ENCODE data around the gene GLYATL1. TPM values are rescaled to one million over a fixed set of nuclear protein-coding genes. Genes with fewer than 3 reads are reported as not detected.

The GLYATL1 gene
- polyA plus RNA-seq, 3 donors: 137 to 259 (median 213) TPM

DNA sequence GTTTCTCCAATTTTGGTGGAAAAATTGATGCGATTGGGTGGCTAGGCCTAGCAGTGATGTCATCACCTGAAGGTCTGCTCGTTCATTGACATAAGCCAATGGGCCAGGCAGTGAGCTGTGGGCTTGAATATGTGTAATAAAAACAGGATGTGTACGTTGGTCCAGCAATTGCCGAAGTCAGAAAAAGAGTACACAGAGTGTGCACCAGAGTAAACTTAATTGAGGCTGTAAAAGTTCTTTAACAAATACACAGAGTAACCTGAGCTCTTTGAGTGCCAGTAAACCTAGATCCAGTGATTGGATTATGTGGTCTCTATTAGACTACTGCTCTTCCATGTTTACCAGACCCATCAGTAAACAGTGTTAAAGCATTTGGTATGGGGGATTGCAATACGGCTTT is 13.0 kb upstream of the GLYATL1 start:
- no peak for DNase-seq (ENCODE audit: low read depth in 3 of 3, low spot score in 2 of 3)

- DNase-seq (ENCODE audit: low read depth in 3 of 3, low spot score in 2 of 3): no peak
Measured at GRCh38 chr11:58926695-58927094, 12.6 kb upstream of the GLYATL1 start.

- DNase-seq (ENCODE audit: low read depth in 3 of 3, low spot score in 2 of 3): peak in 1 of 3 donors; percentile 78
Measured at GRCh38 chr11:58927393-58928106, 11.7 kb upstream of the GLYATL1 start.

- no peak for DNase-seq (ENCODE audit: low read depth in 3 of 3, low spot score in 2 of 3)
Measured at GRCh38 chr11:58928107-58928499, 11.2 kb upstream of the GLYATL1 start.

DNA sequence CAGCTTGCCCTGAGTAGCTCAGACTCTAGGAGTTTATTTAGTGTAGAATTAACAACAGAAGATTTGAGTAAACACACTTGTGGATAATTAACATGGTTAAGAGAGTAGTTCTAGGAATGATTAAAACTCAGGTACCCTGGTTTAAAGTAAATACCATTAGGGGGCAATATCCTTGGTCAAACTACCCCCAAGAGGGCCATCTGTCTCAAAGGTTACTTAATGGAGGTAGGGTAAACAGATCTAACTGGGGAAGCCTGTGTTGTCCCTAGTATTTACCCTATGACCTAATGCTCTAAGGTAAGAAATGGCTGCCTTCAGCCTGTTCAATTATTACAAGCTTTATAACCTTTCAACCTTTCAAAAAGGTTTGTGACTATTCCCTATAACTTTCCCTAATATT is 10.6 kb upstream of the GLYATL1 start:
- no peak for DNase-seq (ENCODE audit: low read depth in 3 of 3, low spot score in 2 of 3)

- no peak for DNase-seq (ENCODE audit: low read depth in 3 of 3, low spot score in 2 of 3)
Measured at GRCh38 chr11:58930926-58931325, 8.4 kb upstream of the GLYATL1 start.

- no peak for DNase-seq (ENCODE audit: low read depth in 3 of 3, low spot score in 2 of 3)
Measured at GRCh38 chr11:58933661-58934060, 5.6 kb upstream of the GLYATL1 start.

DNA sequence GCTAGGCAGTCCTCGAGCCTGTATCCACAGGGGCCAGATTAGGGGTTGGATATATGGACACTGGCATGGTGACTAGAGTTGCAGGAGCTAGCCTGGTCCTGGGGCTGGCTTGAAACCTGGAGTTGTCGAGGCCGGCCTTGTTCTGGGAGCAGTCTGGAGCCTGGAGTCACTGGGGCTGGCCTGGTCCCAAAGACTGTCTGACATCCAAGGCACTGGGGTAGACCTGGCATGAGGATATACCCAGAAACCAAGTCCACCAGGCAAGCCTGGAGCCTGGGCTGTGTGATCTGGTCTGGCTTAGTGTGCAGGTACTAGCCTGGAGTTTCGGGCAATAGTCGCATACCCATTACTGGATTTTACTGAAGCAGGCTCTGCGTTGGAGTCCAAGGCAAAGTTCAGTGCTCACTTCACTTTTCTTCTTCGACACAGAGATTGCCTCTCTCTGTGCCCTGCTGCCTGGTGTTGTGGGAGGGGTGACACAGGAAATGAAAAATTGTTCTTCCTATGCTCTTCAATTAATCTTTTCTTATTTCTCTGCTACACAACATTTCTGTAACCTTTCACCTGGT is 4.3 kb upstream of the GLYATL1 start:
- DNase-seq (ENCODE audit: low read depth in 3 of 3, low spot score in 2 of 3): no peak

DNA sequence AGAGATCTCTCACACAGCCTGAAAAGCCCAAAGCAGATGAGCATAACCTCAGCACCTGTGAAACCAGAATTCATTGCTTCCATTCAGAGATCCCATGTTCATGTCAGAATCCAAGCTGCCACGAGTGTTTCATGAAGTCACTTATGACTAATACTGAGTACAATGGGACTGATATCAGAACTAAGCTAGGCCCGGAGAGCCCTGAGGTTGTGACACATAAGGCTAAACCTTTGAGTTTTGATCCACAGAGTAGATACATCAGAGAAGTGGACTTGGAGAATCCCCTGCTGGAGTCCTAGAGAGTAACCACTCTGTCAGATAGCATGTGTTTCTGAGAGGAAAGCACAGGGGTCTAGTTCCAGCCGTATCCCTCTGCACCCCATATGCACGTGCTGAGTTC is 890 bp upstream of the GLYATL1 start:
- DNase-seq (ENCODE audit: low read depth in 3 of 3, low spot score in 2 of 3): no peak

DNA sequence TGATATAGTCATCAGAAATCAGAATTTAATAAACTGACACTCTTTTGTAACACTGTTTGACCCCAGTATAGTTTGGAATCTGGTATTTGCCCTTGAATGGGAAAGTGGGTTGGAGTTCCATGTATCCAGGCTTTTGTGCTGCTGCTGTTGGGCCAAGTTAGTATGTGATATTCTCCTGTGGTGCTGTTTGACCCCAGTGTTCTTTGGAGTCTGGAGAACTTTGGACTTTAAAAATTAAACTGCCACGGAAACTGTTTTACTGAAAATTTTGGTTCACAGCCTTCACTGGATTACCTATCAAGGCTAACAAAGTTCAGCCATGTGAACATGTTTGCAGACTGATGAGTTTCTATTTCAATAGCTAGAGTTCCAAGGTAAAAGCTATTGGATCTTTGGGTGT is 740 bp downstream of the GLYATL1 start:
- DNase-seq (ENCODE audit: low read depth in 3 of 3, low spot score in 2 of 3): no peak

- DNase-seq (ENCODE audit: low read depth in 3 of 3, low spot score in 2 of 3): no peak
Measured at GRCh38 chr11:58941838-58942237, 2.5 kb downstream of the GLYATL1 start.

GRCh38 chr11:58945663-58946062 is 6.4 kb downstream of the GLYATL1 start:
- no peak for DNase-seq (ENCODE audit: low read depth in 3 of 3, low spot score in 2 of 3)

DNA sequence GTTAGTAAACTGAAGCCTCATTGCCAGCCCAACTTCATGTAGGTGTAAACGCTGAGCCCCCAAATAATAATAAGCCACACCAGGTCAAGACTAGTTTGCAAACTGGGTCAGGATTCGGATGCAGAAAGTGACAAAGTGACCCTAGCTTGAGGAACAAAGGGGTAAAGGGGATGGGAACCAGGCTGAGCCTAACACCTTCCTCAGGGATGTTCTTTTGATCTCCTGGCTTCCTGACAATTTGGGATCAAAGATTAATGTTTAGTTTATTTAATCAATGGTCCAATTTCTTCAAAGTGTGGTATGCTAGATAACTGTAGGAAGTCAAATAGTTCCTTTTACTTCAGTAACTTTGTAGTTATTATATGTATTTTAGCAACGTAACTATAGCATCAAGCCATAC is 9.9 kb downstream of the GLYATL1 start:
- no peak for DNase-seq (ENCODE audit: low read depth in 3 of 3, low spot score in 2 of 3)

DNA sequence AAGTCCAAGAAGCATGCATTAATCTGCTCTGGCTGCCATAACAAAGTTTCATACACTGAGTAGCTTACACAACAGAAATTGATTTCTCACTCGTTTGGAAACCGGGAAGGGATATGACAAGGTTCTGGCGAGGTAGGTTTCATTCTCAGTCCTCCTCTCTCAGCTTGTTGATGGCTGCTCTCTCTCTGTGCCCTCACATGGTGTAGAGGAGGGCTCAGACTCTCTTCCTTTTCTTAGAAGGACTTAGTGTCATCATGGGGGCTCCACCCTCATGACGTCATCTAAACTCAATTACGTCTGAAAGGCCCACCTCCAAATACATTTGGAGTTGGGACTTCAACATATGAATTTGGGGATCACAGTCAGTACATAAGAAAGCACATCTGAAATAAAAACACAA is 18.6 kb downstream of the GLYATL1 start:
- DNase-seq (ENCODE audit: low read depth in 3 of 3, low spot score in 2 of 3): no peak

- no peak for DNase-seq (ENCODE audit: low read depth in 3 of 3, low spot score in 2 of 3)
Measured at GRCh38 chr11:58958500-58958899, 19.2 kb downstream of the GLYATL1 start.

- DNase-seq (ENCODE audit: low read depth in 3 of 3, low spot score in 2 of 3): peak in 1 of 3 donors; percentile 15
Measured at GRCh38 chr11:58963551-58964104, 24.3 kb downstream of the GLYATL1 start.

DNA sequence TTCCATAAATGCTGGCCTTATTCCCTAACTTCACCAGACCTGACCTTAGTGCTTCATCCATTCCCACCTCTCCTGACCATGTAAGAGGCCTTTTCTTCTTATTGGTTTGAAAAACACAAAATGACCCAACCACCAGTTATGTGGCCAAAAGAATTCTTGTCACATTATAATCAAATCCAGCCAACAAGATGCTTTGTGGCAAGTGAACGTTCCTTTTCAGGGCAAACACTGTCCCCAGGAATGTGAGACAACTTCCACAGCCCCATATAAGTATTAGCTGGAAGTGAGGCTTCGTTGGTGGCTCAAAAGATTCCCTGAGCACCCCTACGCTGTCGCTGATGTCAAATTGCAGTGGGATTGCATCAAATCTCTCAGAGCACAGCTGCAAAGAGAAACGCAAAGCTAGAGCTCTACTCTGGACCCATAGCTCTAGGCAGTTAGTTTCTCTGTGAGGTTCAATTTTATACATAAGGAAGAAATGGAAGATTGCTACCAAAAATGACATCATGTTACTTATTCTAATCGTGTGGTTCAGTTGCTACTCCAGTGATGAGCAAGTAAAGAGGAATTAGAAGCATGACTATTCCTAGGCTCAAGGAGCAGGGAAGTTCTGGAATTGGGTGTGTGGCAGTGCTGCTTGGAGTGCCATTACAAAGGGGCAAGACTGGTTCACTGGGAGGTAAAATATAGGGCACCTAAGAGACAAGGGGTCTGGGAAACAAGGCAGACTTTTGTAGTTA is 26.1 kb downstream of the GLYATL1 start:
- DNase-seq (ENCODE audit: low read depth in 3 of 3, low spot score in 2 of 3): no peak

- no peak for DNase-seq (ENCODE audit: low read depth in 3 of 3, low spot score in 2 of 3)
Measured at GRCh38 chr11:58968251-58968711, 29.0 kb downstream of the GLYATL1 start.

GRCh38 chr11:58977470-58977869 is 38.2 kb downstream of the GLYATL1 start:
- no peak for DNase-seq (ENCODE audit: low read depth in 3 of 3, low spot score in 2 of 3)

DNA sequence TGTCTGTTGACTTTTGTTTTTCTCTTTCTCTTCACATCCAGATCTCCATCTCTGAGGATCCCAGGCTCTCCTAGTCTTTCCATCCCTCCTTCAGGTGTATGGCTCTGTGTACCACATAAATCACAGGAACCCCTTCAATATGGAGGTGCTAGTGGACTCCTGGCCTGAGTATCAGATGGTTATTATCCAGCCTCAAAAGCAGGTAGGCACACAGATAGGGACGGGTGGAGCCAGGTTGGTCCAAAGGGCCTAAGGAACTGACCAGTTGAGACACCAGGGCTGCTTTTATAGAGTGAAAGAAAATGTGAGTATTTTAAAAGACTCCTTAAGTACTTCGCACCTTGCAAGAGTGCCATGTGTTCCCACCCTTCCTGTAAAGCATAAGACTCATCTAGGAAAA is 39.9 kb downstream of the GLYATL1 start:
- no peak for DNase-seq (ENCODE audit: low read depth in 3 of 3, low spot score in 2 of 3)

DNA sequence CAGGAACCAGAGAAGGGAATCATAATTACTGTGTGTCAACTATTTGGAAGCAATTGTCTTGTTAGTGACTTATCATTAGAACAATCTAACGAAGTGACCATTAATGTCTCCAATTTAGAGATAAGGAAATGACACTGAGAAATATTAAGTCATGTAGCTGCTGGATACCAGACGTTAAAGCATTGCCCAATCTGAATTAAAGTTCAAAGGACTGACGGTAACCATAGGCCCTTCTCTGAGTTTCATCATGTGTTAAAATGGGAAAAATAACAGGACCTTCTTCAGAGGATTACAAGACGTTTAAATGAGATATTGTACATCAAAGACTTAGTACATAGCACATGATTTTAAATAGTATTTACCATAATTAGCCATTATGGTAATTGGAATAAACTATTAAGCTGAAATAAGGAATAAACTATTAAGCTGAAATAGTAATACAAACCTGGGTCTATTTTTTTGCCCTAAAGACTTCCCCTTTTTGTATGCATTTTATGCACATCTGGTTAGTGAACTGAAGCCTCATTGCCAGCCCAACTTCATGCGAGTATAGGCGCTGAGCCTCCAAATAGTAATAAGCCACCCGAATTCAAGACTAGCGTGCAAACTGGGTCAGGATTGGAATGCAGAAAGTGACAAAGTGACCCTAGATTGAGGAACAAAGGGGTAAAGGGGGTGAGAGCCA is 41.0 kb downstream of the GLYATL1 start:
- no peak for DNase-seq (ENCODE audit: low read depth in 3 of 3, low spot score in 2 of 3)
